ENCODE measurements around the gene PPT2.

GRCh38 chr6:32189742-32190053 is 35.8 kb downstream of the PPT2 start:
- TF ChIP-seq, protein P1, sequence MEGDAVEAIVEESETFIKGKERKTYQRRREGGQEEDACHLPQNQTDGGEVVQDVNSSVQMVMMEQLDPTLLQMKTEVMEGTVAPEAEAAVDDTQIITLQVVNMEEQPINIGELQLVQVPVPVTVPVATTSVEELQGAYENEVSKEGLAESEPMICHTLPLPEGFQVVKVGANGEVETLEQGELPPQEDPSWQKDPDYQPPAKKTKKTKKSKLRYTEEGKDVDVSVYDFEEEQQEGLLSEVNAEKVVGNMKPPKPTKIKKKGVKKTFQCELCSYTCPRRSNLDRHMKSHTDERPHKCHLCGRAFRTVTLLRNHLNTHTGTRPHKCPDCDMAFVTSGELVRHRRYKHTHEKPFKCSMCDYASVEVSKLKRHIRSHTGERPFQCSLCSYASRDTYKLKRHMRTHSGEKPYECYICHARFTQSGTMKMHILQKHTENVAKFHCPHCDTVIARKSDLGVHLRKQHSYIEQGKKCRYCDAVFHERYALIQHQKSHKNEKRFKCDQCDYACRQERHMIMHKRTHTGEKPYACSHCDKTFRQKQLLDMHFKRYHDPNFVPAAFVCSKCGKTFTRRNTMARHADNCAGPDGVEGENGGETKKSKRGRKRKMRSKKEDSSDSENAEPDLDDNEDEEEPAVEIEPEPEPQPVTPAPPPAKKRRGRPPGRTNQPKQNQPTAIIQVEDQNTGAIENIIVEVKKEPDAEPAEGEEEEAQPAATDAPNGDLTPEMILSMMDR (IDR thresholded peaks at IDR 0.05) = no peak
- TF ChIP-seq EP300 (IDR thresholded peaks at IDR 0.05; ENCODE audit: low read depth) (no peak), POLR2A (IDR thresholded peaks at IDR 0.05) (no peak), POLR2AphosphoS5 (IDR thresholded peaks at IDR 0.05) (no peak)
